ENCODE data around the gene LGALSL.

- TF ChIP-seq ZNF274 (IDR thresholded peaks at IDR 0.05; ENCODE audit: low read depth, low read length) (no peak), YY1 (IDR thresholded peaks at IDR 0.05; ENCODE audit: insufficient read depth, insufficient read length) (no peak)
Measured at GRCh38 chr2:64471600-64471999, 17.6 kb downstream of the LGALSL start.
